SW480 (cell line): ENCODE results near the gene REXO4.
"Not testable (repeated sequence)": the region's sequence is repeated elsewhere in the genome, so short reads cannot be mapped to it uniquely, and the experiment has no call there.

Experiments
- DNase-seq: peaks from one replicate; pipeline ENCODE4 v3.0.0-alpha.2; 2016; ENCODE audit warnings: low spot score

REXO4 gene

GRCh38 chr9:133417541-133418461 is at the start of gene REXO4:
TSS of gene REXO4 (minus strand) at chr9:133418010. CDS start at chr9:133417844, 166 bp downstream.
- peak; percentile 89 for DNase-seq

- DNase-seq = no peak
Measured at GRCh38 chr9:133467101-133467500, 49.3 kb upstream of the REXO4 start.

GRCh38 chr9:133465984-133466383 is 48.2 kb upstream of the REXO4 start:
- DNase-seq = no peak

DNA sequence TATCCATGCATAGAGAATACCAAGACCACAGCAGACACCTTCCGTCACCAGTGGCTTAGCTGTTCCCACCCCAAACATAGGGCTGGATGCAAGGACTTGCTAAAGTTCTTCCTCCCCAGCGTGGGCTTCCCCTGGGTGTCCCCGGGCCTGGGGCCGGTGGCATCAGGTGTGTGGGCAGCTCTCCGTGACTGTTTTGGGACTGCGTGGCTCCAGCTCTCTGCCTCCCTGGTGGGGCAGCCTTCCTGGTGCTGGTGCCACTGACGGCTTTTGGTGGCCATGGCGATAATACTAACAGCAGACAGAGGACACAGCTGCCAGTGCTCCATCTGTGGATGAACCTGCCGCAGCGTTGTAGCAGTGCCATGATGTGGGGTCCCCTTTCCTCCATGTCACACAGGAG is 46.8 kb upstream of the REXO4 start:
- no peak for DNase-seq

GRCh38 chr9:133463864-133464615 is 46.2 kb upstream of the REXO4 start:
- no peak for DNase-seq

DNA sequence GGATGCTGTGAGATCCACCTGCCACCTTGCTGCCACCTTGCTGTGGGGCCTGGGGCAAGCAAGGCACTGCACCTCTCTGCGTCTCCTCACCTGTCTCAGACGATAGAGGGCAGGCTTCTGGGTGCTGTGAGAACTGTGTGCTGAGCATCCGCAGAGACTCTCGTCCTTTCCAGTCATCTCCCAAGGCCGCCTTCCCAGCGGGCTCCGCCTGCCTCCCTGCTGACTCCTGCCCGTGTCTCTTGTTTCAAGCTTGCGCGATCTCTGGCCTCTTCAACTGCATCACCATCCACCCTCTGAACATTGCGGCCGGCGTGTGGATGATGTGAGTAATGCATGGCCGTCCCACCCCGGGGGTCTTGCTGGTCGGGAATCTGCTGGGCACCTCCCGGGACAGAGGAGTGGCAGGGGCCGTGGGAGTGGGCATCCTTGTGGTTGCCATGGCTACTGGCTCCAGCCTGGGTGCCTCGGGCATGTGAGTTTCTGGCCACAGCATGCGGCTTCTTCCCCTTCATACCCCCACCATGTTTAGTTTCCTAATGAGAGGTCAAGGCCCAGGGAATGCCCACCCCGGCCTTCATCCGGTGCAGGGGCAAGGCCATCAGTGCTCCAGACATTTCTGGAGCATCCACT is 45.5 kb upstream of the REXO4 start:
- DNase-seq = peak; percentile 22

GRCh38 chr9:133461975-133462374 is 44.2 kb upstream of the REXO4 start:
- no peak for DNase-seq

- DNase-seq = peak; percentile 63
Measured at GRCh38 chr9:133460405-133461175, 42.8 kb upstream of the REXO4 start.

GRCh38 chr9:133459476-133460404 is 41.9 kb upstream of the REXO4 start, which contains the start of gene CACFD1:
TSS of gene CACFD1 (plus strand) at chr9:133459978. CDS start at chr9:133460067, 89 bp downstream.
- DNase-seq = peak; percentile 95

GRCh38 chr9:133458643-133459312 is 41.0 kb upstream of the REXO4 start:
- DNase-seq = no peak

DNA sequence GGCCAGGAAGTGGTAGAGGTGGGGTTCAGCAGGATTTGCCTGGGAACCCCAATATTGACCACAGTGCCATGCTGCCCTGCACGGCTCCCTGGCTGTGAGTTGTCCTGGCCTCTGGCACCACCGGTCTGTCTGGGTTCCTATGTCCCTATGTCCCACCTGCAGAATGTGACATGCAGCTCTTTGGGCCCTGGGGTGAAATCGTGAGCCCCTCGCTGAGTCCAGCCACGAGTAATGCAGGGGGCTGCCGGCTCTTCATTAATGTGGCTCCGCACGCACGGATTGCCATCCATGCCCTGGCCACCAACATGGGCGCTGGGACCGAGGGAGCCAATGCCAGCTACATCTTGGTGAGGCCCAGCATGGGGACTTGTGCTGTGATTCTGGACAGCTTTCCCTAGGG is 39.9 kb upstream of the REXO4 start:
- no peak for DNase-seq

DNA sequence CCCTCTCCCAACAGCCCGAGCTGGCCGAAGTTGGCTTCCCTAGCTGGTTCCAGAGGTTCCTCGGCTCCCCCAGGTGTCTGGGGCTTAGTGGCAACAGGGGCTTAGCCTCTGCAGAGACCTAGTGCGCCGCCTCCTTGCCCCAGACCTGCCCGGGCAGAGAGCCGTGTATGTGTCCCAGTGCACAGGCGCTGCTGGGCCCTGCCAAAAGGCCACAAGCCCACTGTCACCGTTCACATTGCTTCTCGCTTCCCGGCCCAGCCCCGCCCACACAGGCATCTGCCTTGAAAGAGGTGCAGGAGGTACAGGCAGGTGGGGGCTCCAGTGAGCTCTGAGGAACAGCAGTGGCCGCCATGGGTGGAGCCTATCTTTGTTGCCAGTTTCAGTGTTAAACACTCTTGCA is 39.4 kb upstream of the REXO4 start:
- DNase-seq = no peak

DNA sequence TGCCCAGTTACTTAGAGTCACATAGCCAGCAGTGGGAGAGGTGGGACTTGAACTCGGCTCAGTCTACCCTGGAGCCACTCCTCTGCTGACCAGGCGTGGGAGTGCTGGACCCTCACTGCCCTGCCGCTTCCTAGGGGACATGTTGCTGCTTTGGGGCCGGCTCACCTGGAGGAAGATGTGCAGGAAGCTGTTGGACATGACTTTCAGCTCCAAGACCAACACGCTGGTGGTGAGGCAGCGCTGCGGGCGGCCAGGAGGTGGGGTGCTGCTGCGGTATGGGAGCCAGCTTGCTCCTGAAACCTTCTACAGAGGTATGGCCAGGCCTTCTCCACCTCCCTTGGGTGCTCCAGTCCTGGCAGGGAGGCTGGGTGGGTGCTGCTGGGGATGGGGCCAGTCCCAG is 38.6 kb upstream of the REXO4 start:
- DNase-seq = no peak

DNA sequence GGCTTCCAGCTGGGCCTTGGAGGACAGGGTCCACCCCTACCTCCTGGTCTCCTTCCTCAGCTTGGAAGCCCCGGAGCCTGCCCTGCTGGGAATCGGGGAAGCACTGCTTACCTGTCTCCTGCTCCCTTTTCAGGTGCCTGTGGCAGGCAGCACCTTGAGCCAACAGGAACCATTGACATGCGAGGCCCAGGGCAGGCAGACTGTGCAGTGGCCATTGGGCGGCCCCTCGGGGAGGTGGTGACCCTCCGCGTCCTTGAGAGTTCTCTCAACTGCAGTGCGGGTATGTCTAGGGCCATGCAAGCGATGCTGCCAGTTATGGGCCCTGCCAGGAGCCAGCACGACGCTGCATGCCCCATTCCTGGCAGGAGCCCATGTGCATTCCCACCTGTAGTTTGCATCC is 38.1 kb upstream of the REXO4 start:
- DNase-seq = no peak

DNA sequence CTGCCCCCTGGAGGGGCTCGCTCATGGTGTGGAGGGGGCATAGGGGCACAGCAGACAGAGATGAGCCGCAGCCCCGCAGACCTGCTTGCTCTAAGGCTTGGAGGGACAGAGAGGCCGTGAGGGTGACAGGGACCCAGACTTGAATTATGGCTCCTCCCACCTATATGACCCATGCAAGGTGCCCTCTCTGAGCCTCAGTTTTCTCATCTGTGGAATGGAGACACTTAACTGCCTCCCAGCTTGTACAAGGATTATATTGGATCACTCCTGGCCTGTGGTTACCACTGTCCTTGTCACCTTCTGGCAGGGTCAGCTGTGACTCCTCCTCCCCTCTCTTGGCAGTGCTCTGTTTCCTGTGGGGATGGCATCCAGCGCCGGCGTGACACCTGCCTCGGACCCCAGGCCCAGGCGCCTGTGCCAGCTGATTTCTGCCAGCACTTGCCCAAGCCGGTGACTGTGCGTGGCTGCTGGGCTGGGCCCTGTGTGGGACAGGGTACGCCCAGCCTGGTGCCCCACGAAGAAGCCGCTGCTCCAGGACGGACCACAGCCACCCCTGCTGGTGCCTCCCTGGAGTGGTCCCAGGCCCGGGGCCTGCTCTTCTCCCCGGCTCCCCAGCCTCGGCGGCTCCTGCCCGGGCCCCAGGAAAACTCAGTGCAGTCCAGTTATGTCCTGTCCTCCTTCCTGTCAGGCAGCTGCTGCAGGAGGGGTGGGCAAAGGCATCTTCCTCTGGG is 37.3 kb upstream of the REXO4 start:
- DNase-seq = no peak

GRCh38 chr9:133454325-133454724 is 36.5 kb upstream of the REXO4 start:
- no peak for DNase-seq

DNA sequence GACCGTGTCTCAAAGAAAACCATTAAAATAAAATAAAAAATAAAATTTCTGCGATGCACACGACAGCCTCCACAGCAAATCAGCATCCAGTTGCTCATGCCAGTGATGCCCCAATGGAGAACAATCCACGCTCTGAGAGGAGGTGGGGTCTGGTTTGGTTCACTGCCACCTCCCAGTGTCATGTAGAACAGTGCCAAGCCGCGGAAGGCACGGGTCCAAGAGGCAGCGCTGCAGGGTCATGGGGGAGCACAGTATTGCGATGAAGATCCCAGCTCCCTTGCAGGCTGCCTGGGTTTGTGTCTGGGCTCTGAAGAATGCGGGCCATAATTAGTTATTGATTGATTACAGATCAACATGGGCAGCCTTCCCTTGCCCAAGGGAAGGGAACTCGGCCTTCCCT is 35.8 kb upstream of the REXO4 start:
- no peak for DNase-seq

- no peak for DNase-seq
Measured at GRCh38 chr9:133452562-133452961, 34.8 kb upstream of the REXO4 start.

DNA sequence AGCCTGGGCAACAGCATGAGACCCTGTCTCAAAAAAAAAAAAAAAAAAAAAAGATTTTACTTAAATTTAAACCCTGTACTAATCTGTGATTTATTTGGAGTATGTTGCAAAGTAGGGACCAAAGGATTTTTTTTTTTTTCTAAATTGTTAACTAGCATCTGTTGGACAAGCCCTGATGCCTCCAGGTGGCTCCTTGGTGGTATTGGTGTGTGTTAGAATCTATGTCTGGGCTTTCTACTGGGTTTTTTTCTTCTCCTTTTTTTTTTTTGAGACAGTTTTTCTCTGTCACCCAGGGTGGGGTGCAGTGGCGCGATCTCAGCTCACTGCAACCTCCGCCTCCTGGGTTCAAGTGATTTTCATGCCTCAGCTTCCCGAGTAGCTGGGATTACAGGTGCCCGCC is 34.1 kb upstream of the REXO4 start:
- DNase-seq = not testable (repeated sequence)
